Type B pancreatic cell (in vitro differentiated cells): ENCODE data around the gene LTBP4. TPM values are rescaled to one million over a fixed set of nuclear protein-coding genes. Genes with fewer than 3 reads are reported as not detected.
"Not testable (repeated sequence)": the region's sequence is repeated elsewhere in the genome, so short reads cannot be mapped to it uniquely, and the experiment has no call there.

Experiments
- DNase-seq: peaks from one replicate; pipeline ENCODE4 v3.0.0; 2021; ENCODE audit warnings: mixed read lengths; ENCODE audit not compliant: unreplicated experiment; ENCODE audit errors: extremely low spot score
- H3K27ac Mint-ChIP-seq: 2 replicates; pipeline ENCODE4 v1.8.0; 2021; ENCODE audit warnings: mild to moderate bottlenecking, mixed read lengths
- H3K27me3 Mint-ChIP-seq: 2 replicates; pipeline ENCODE4 v1.8.0; 2021; ENCODE audit warnings: mixed read lengths
- H3K36me3 Mint-ChIP-seq: 2 replicates; pipeline ENCODE4 v1.8.0; 2021; ENCODE audit warnings: mixed read lengths
- H3K4me1 Mint-ChIP-seq: one replicate; pipeline ENCODE4 v1.8.0; 2021; ENCODE audit warnings: mixed read lengths; ENCODE audit not compliant: unreplicated experiment
- H3K4me3 Mint-ChIP-seq: 2 replicates; pipeline ENCODE4 v1.8.0; 2021; ENCODE audit warnings: mild to moderate bottlenecking, mixed read lengths
- H3K9me3 Mint-ChIP-seq: 2 replicates; pipeline ENCODE4 v1.8.0; 2021; ENCODE audit warnings: mixed read lengths
- total RNA-seq: library from RNA; stranded (reverse); gene quantifications from 2 replicates; pipeline ENCODE4 v1.2.1, GENCODE V29; 2021; ENCODE audit warnings: low replicate concordance
- TF ChIP-seq, protein P1 (sequence below): fragments of 200-600 bp; sonication (generic); conservative IDR thresholded peaks from 2 replicates; pipeline ENCODE4 v1.5.0; 2021; ENCODE audit warnings: antibody characterized with exemption, mild to moderate bottlenecking

Gene LTBP4
- total RNA-seq, 1 donor from 2014 or later, result 145 TPM

DNA sequence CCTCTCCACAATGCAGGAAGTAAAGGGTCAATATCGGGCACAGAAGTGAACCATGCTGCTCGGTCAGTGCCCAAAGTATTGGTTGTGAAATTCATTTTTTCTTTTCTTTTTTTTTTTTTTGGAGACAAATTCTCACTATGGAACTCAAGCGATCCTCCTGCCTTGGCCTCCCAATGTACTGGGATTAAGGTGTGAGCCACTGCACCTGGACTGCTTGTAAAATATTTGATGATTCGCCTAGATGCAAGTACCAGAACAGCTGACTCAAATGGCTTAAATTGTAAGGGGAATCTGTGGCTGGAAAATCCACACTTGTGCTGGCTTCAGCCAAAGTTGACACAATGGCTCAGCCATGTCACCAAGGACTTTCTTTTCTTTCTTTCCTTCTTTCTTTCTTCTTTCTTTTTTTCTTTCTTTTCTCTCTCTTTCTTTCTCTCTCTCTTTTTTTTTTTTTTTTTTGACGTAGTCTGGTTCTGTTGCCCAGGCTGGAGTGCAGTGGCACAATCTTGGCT lies 45.6 kb downstream of the LTBP4 start:
- H3K4me1 Mint-ChIP-seq, result peaks cover 23% of the 10 kb centered on the region
- H3K27ac Mint-ChIP-seq, result peak overlapping the region; percentile 74
- H3K9me3 Mint-ChIP-seq, result peaks cover 4% of the 10 kb centered on the region

DNA sequence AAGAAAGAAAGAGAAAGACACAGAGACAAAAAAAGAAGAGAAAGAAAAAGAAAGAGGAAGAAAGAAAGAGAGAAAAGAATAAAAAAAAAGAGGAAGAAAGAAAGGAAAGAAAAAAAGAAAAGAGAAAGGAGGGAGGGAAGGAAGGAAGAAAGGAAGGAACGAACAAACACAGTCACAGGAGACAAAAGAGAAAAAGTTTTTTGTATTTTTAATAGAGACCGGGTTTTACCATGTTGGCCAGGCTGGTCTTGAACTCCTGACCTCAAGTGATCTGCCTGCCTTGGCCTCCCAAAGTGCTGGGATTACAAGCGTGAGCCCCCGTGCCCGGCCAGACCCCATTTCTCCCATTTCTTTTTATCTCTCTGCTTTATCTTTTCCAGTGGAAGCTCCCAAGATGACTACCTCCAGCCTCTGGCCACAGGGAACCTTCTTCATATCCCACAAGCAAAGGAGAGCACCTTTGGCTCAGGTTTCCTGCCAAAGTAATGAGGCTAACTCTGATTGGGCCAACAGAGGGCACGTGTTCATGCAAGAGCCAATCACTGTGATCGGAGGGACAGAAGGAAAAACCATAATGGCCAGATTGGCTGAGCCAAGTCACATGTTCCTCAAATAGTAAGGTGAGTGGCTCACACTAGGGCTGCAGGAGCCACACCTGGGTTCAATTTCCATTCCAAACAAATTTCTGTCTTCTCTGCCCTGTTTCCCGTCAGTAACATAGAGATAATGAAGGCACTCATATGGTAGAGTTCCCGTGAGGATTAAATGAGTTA lies 48.9 kb downstream of the LTBP4 start:
- H3K27me3 Mint-ChIP-seq, H3K9me3 Mint-ChIP-seq, DNase-seq, H3K27ac Mint-ChIP-seq, H3K36me3 Mint-ChIP-seq, H3K4me3 Mint-ChIP-seq: not testable (repeated sequence)
- H3K4me1 Mint-ChIP-seq, result peaks cover 23% of the 10 kb centered on the region

More for the DNA sequence above, 45.6 kb downstream of the LTBP4 start:
- TF ChIP-seq, protein P1, sequence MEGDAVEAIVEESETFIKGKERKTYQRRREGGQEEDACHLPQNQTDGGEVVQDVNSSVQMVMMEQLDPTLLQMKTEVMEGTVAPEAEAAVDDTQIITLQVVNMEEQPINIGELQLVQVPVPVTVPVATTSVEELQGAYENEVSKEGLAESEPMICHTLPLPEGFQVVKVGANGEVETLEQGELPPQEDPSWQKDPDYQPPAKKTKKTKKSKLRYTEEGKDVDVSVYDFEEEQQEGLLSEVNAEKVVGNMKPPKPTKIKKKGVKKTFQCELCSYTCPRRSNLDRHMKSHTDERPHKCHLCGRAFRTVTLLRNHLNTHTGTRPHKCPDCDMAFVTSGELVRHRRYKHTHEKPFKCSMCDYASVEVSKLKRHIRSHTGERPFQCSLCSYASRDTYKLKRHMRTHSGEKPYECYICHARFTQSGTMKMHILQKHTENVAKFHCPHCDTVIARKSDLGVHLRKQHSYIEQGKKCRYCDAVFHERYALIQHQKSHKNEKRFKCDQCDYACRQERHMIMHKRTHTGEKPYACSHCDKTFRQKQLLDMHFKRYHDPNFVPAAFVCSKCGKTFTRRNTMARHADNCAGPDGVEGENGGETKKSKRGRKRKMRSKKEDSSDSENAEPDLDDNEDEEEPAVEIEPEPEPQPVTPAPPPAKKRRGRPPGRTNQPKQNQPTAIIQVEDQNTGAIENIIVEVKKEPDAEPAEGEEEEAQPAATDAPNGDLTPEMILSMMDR, result no peak
- DNase-seq, result no peak
- H3K4me3 Mint-ChIP-seq, result no peak overlapping the region
- no peaks in the 10 kb centered on the region for H3K36me3 Mint-ChIP-seq
- H3K27me3 Mint-ChIP-seq, result no peaks in the 10 kb centered on the region

DNA sequence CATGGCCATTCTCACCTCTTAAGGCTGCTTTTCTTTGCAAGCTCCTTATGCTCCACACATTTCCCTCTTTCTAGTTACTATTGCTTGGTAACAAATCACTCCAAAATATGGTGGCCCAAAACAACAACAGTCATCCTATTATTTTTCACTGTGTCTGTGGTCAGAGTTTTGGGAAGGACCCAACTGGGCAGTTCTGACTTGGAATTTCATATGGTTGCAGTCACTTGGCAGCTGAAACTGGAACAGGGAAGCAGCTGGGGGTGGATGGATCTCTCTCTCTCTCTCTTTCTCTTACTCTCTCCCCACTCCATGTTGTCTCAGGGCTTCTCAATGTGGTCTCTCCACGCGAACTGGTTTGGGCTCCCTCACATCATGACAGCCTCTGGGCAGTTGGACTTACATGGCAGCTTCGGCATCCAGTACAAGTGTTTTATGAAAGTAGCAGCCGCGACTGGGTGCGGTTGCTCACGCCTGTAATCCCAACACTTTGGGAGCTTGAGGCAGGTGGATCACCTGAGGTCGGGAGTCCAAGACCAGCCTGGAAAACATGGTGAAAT lies 49.7 kb downstream of the LTBP4 start:
- TF ChIP-seq, protein P1, result no peak
- Mint-ChIP-seq H3K27me3 (no peaks in the 10 kb centered on the region), H3K4me3 (no peak overlapping the region), H3K36me3 (no peaks in the 10 kb centered on the region), H3K27ac (no peak overlapping the region), H3K4me1 (peaks cover 20% of the 10 kb centered on the region), H3K9me3 (peaks cover 4% of the 10 kb centered on the region)
- DNase-seq, result no peak

DNA sequence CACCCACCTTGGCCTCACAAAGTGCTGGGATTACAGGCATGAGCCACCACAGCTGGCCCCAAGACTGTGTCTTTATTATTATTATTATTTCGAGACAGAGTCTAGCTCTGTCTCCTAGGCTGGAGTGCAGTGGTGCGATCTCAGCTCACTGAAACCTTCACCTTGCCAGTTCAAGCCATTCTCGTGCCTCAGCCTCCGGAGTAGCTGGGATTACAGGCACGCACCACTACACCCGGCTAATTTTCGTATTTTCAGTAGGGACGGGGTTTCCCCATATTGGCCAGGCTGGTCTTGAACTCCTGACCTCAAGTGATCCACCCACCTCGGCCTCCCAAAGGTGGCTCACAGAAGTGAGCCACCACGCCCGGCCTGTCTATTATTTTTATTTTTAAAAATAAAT lies 51.1 kb downstream of the LTBP4 start:
- not testable (repeated sequence) for H3K4me3 Mint-ChIP-seq, H3K27ac Mint-ChIP-seq, DNase-seq, H3K9me3 Mint-ChIP-seq, H3K36me3 Mint-ChIP-seq, H3K27me3 Mint-ChIP-seq
- H3K4me1 Mint-ChIP-seq, result peaks cover 10% of the 10 kb centered on the region

DNA sequence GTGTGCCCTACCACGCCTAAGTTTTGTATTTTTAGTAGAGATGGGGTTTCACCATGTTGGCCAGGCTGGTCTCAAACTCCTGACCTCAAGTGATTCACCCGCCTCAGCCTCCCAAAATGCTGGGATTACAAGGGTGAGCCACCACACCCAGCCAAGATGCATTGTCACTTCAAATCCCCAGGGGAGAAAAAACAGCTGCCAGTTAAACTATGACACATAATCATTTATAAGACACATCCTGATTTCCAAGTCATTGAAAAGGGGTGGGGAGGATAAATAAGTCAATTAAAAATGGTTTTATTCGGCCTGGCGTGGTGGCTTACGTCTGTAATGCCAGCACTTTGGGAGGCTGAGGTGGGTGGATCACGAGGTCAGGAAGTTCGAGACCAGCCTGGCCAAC lies 54.5 kb downstream of the LTBP4 start:
- not testable (repeated sequence) for H3K9me3 Mint-ChIP-seq, H3K27ac Mint-ChIP-seq, H3K36me3 Mint-ChIP-seq, DNase-seq, H3K4me1 Mint-ChIP-seq, H3K27me3 Mint-ChIP-seq, H3K4me3 Mint-ChIP-seq

DNA sequence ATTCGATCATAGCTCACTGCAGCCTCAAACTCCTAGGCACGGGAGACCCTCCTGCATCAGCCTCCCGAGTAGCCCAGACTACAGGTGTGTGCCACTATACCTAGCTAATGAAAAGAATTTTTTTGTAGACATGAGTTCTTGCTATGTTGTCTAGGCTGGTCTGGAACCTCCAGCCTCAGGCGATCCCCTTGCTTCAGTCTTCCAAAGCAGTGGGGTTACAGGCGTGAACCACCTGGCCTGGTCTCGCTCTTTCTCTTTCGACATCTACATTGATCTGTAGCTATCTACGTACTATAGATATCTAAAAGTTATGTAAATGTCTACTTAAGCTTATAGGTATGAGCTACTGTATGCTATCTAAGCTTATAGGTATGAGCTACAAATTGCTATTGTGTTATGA lies 56.9 kb downstream of the LTBP4 start:
- H3K9me3 Mint-ChIP-seq, result no peaks in the 10 kb centered on the region
- no peak overlapping the region for H3K4me3 Mint-ChIP-seq
- no peak overlapping the region for H3K27ac Mint-ChIP-seq
- H3K4me1 Mint-ChIP-seq, result no peaks in the 10 kb centered on the region
- DNase-seq, result no peak
- TF ChIP-seq, protein P1, result no peak
- H3K27me3 Mint-ChIP-seq, result no peaks in the 10 kb centered on the region
- no peaks in the 10 kb centered on the region for H3K36me3 Mint-ChIP-seq

DNA sequence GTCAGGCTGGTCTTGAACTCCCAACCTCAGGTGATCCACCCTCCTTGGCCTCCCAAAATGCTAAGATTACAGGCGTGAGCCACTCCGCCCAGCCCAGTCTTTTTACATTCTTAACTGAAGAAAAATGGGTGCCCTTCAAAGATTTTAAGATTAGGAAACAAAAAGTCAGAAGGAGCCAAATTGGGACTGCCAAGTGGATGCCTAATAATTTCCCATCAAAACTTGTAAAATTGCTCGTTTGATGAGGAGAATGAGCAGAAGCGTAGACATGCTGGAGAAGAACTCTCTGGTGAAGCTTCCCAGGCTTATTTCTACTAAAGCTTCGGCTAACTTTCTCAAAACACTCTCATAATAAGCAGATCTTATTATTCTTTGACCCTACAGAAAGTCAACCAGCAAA lies 57.9 kb downstream of the LTBP4 start:
- Mint-ChIP-seq H3K4me1 (no peaks in the 10 kb centered on the region), H3K9me3 (no peaks in the 10 kb centered on the region), H3K27me3 (no peaks in the 10 kb centered on the region), H3K27ac (no peak overlapping the region), H3K36me3 (no peaks in the 10 kb centered on the region), H3K4me3 (no peak overlapping the region)
- TF ChIP-seq, protein P1, result no peak
- DNase-seq, result no peak
